Kidney epithelial cell (primary cell): ENCODE data around the gene KCNH1. TPM values are rescaled to one million over a fixed set of nuclear protein-coding genes. Genes with fewer than 3 reads are reported as not detected.

Source experiments
- DNase-seq: peaks from one replicate; pipeline ENCODE4 v3.0.0-alpha.2; 2010; ENCODE audit warnings: low read depth
- H3K27me3 ChIP-seq: 2 replicates; pipeline ENCODE4 v1.6.0; 2011; ENCODE audit warnings: low read length; ENCODE audit not compliant: control insufficient read depth, insufficient read depth
- H3K36me3 ChIP-seq: 2 replicates; pipeline ENCODE4 v1.5.1; 2011; ENCODE audit warnings: low read length; ENCODE audit not compliant: control insufficient read depth, insufficient read depth
- H3K4me3 ChIP-seq: 2 replicates; pipeline ENCODE4 v1.5.1; 2011; ENCODE audit warnings: low read depth, mild to moderate bottlenecking, control low read depth, low read length
- CTCF ChIP-seq: IDR thresholded peaks from 2 replicates; pipeline ENCODE4 v1.5.1; 2011; ENCODE audit warnings: mild to moderate bottlenecking, moderate library complexity, low read length, control low read depth, inconsistent platforms; ENCODE audit not compliant: insufficient read depth, poor library complexity, severe bottlenecking
- total RNA-seq: library from RNA; depleted of rRNA; stranded (reverse); fragments of >200 nt; gene quantifications from 2 replicates; pipeline ENCODE4 v1.2.3, GENCODE V29; 2015

The KCNH1 gene
- total RNA-seq, 1 donor from 2014 or later, result 14.3 TPM

GRCh38 chr1:210801501-210801900 lies 332.4 kb downstream of the KCNH1 start:
- H3K4me3 ChIP-seq, result no peak overlapping the region
- no peak for TF ChIP-seq CTCF
- DNase-seq, result no peak
- no peaks in the 10 kb centered on the region for H3K36me3 ChIP-seq
- no peaks in the 10 kb centered on the region for H3K27me3 ChIP-seq

GRCh38 chr1:210800756-210801155 lies 333.2 kb downstream of the KCNH1 start:
- TF ChIP-seq CTCF, result no peak
- H3K27me3 ChIP-seq, result no peaks in the 10 kb centered on the region
- DNase-seq, result no peak
- no peaks in the 10 kb centered on the region for H3K36me3 ChIP-seq
- H3K4me3 ChIP-seq, result no peak overlapping the region

- DNase-seq, result no peak
- H3K27me3 ChIP-seq, result no peaks in the 10 kb centered on the region
- no peaks in the 10 kb centered on the region for H3K36me3 ChIP-seq
- no peak for TF ChIP-seq CTCF
- no peak overlapping the region for H3K4me3 ChIP-seq
Measured at GRCh38 chr1:210800301-210800700, 333.6 kb downstream of the KCNH1 start.

GRCh38 chr1:210797422-210797821 lies 336.5 kb downstream of the KCNH1 start:
- Histone ChIP-seq H3K27me3 (no peaks in the 10 kb centered on the region), H3K36me3 (no peaks in the 10 kb centered on the region), H3K4me3 (no peak overlapping the region)
- no peak for TF ChIP-seq CTCF
- no peak for DNase-seq

- no peak for TF ChIP-seq CTCF
- DNase-seq, result no peak
- no peaks in the 10 kb centered on the region for H3K36me3 ChIP-seq
Measured at GRCh38 chr1:210796421-210796820, 337.5 kb downstream of the KCNH1 start.

GRCh38 chr1:210794445-210794844 lies 339.5 kb downstream of the KCNH1 start:
- DNase-seq, result no peak
- Histone ChIP-seq H3K4me3 (no peak overlapping the region), H3K27me3 (no peaks in the 10 kb centered on the region), H3K36me3 (no peaks in the 10 kb centered on the region)
- no peak for TF ChIP-seq CTCF

More at GRCh38 chr1:210796421-210796820, 337.5 kb downstream of the KCNH1 start:
- no peak overlapping the region for H3K4me3 ChIP-seq
- no peaks in the 10 kb centered on the region for H3K27me3 ChIP-seq
